ENCODE measurements around the gene DOC2A. TPM values are rescaled to one million over a fixed set of nuclear protein-coding genes. Genes with fewer than 3 reads are reported as not detected.

DOC2A gene
- total and polyA plus RNA-seq, 10 of the 15 experiments (the other 5 are each of a cell fraction or from before 2014, with no cell fraction given), result 0.06 to 0.17 (median 0.12) TPM; not detected in 6

- FAIRE-seq (no peak), ATAC-seq (no peak), DNase-seq (ENCODE audit: low read depth, low spot score) (no peak)
- RAD21 ChIA-PET (ENCODE audit: unreplicated experiment), result no interaction called here
- H3K9ac ChIP-seq (ENCODE audit: control insufficient read depth, insufficient read depth, low read length), result no peak overlapping the region
- H3K4me3 ChIP-seq, result no peak overlapping the region
- BruUV-seq (replicated peaks), result no TSS peak
- H3K36me3 ChIP-seq (ENCODE audit: control insufficient read depth in 2 of 2, insufficient read depth in 2 of 2, low read length in 1 of 2), result peaks cover 19 to 43% of the 10 kb centered on the region in 2 experiments
- SMC1A ChIA-PET (ENCODE audit: uncharacterized antibody, unreplicated experiment), result no interaction called here
- H3K4me1 ChIP-seq (ENCODE audit: control insufficient read depth, insufficient read depth, low read length), result no peaks in the 10 kb centered on the region
- 98% methylated on average over 33 of the region's 35 CpGs for WGBS (ENCODE audit: insufficient coverage, insufficient replicate concordance, low lambda C conversion rate, missing lambda C conversion rate)
- CTCF ChIA-PET, result no interaction called here
- no peak overlapping the region for H2AFZ ChIP-seq (ENCODE audit: control insufficient read depth, low read depth, low read length)
- intact Hi-C loops (cut with micrococcal nuclease; ENCODE audit: unreplicated experiment), result no loop called here
- H3K27ac ChIP-seq (ENCODE audit: control insufficient read depth, insufficient read depth), result no peak overlapping the region
- no peaks in the 10 kb centered on the region for H3K79me2 ChIP-seq (ENCODE audit: control insufficient read depth, insufficient read depth, low read length)
- no peak for TF ChIP-seq MAX (IDR thresholded peaks at IDR 0.05; ENCODE audit: low read depth, low read length)
- no peak for TF ChIP-seq RFX5 (IDR thresholded peaks at IDR 0.05; ENCODE audit: low read depth, low read length)
- TF ChIP-seq POLR2A (IDR thresholded peaks at IDR 0.05; ENCODE audit: low read depth, low read length), result no peak
- TF ChIP-seq RUNX3 (IDR thresholded peaks at IDR 0.05; ENCODE audit: low read length), result no peak
- no peak for TF ChIP-seq CREB1 (IDR thresholded peaks at IDR 0.05; ENCODE audit: low read depth)
- no peak for TF ChIP-seq PAX5 (IDR thresholded peaks at IDR 0.05; ENCODE audit: borderline replicate concordance, low read depth, low read length)
- no peak for TF ChIP-seq KAT2A (conservative IDR thresholded peaks at IDR 0.05; ENCODE audit: control insufficient read depth, low read depth, low read length)
- no peak for TF ChIP-seq RBBP5 (conservative IDR thresholded peaks at IDR 0.05)
- no peak for TF ChIP-seq CREM (IDR thresholded peaks at IDR 0.05; ENCODE audit: low read depth)
- no peak for TF ChIP-seq GABPA (IDR thresholded peaks at IDR 0.05; ENCODE audit: low read depth)
- no peak for TF ChIP-seq STAT1 (conservative IDR thresholded peaks at IDR 0.05)
- in situ Hi-C loops (cut with MboI), result no loop called here
- no peaks in the 10 kb centered on the region for H4K20me1 ChIP-seq (ENCODE audit: control insufficient read depth, insufficient read depth)
- no peaks in the 10 kb centered on the region for H3K27me3 ChIP-seq (replicated peaks in 1 of 2; ENCODE audit: control insufficient read depth in 2 of 2, insufficient read depth in 2 of 2, low read length in 1 of 2)
- H3K4me2 ChIP-seq (ENCODE audit: control insufficient read depth, insufficient read depth), result no peak overlapping the region
- H3K9me3 ChIP-seq (replicated peaks; ENCODE audit: control insufficient read depth, insufficient read depth, low read length), result no peaks in the 10 kb centered on the region
- POLR2A ChIA-PET, result interaction anchor here (1.0 to 1.1 kb wide), 2 partner anchors 14 to 122 kb away, joined by 3 read pairs; partner anchors contain the start of gene TAOK2
These were observed 23.3 kb downstream of the DOC2A start for GRCh38 chr16:29987371-29988085.

Measured in GM12878 (cell line).